ENCODE data around the gene ONECUT3. TPM values are rescaled to one million over a fixed set of nuclear protein-coding genes. Genes with fewer than 3 reads are reported as not detected.

Gene ONECUT3
- total RNA-seq, 3 donors from 2014 or later = not detected

DNA sequence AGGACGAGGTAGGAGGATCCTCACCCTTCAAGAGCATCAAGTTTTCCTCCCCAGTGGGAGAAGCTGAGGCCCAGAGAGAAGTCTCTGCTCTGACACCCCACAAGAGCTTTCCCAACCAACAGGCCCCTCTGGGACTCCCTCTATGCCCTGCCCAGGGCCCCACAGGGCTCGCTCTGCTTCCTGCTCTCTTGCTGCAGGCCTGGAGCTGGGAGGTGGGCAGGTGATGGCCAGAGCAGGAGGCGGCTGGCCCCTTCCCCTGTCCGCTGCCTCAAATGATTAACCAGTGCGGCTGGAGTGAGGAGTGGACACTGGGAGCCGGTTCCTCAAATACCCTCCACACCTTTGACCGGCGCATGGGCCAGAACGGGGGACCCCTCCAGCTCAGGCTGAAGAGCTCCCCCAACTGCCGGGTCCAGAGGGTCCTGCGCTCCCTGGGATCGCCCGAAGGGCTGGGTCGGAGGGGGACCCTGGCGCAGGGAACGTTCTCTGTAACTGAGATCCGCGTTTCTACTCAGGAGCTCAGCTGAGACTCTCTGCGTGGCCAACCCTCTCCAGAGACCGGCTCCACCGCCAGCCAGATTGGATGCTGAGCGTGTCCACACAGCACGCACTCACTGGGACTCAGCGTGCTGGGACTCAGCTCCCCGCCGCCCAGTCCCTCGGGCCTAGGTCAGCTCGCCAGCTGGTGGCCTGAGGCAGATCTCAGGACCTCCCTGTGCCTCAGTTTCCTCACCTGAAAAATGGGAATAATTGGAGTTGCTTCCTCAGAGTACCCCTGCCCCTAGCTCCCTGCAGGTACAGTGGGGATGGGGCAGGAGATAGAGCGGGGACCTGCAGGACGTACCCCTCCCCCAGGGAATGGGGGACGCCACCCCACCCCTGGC lies 6.7 kb upstream of the ONECUT3 start:
- Histone ChIP-seq H3K4me1 (peaks cover 6 to 12% of the 10 kb centered on the region in 2 donors), H3K27ac (no peak overlapping the region), H3K9me3 (no peaks in the 10 kb centered on the region), H3K27me3 (peaks cover 34 to 94% of the 10 kb centered on the region in 2 donors), H3K36me3 (no peaks in the 10 kb centered on the region), H3K4me3 (no peak overlapping the region)
- TF ChIP-seq POLR2AphosphoS5 (IDR thresholded peaks at IDR 0.05) = no peak
- no peak for TF ChIP-seq POLR2A (IDR thresholded peaks at IDR 0.05)
- TF ChIP-seq, protein P1, sequence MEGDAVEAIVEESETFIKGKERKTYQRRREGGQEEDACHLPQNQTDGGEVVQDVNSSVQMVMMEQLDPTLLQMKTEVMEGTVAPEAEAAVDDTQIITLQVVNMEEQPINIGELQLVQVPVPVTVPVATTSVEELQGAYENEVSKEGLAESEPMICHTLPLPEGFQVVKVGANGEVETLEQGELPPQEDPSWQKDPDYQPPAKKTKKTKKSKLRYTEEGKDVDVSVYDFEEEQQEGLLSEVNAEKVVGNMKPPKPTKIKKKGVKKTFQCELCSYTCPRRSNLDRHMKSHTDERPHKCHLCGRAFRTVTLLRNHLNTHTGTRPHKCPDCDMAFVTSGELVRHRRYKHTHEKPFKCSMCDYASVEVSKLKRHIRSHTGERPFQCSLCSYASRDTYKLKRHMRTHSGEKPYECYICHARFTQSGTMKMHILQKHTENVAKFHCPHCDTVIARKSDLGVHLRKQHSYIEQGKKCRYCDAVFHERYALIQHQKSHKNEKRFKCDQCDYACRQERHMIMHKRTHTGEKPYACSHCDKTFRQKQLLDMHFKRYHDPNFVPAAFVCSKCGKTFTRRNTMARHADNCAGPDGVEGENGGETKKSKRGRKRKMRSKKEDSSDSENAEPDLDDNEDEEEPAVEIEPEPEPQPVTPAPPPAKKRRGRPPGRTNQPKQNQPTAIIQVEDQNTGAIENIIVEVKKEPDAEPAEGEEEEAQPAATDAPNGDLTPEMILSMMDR (IDR thresholded peaks at IDR 0.05) = no peak
- no peak for DNase-seq (ENCODE audit: low spot score in 2 of 2)
- intact Hi-C loops (cut with DNase I; ENCODE audit: low total_unique reads) = no loop called here

DNA sequence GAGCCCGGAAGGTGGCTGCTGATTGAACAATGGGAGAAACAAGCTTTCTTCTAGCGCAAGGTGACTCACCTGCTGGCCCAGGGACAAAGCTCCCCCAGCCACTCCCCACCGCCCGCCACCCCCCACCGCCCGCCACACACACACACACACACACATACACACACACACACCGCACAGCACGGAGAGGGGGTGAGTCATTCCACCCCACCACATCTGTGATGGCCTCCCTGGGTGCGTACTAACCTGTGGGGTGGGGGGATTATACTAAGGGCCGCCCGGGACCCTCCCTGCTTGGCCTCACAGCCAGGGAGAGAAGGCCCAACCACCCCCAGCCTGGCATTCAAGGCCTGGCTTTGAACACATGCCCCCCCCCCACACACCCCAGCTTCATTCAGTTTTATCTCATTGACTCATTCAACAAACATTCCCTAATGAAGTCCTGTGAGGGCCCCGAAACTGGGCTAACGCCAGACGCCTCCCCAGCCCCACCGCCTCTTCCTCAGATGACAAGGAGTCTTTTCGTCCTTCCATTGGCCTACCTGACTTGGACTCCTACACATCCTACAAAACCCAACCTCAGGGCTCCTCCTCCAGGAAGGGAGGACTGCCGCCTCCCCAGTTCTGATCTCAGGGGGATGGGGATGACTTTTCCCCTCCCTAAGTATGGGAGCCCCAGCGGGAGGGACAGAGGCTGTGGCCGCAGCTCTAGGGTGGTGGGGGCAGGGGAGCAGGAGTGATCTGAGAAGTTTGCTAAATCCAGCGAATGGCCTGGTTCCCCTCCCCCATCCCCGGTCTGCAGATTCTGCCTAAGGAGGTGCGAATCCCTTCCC lies 5.8 kb upstream of the ONECUT3 start:
- Histone ChIP-seq H3K4me3 (peak overlapping the region in 1 of 3 donors; percentile 53), H3K27me3 (peaks cover 34 to 94% of the 10 kb centered on the region in 2 donors), H3K4me1 (peaks cover 6 to 12% of the 10 kb centered on the region in 2 donors), H3K27ac (no peak overlapping the region), H3K9me3 (no peaks in the 10 kb centered on the region), H3K36me3 (no peaks in the 10 kb centered on the region)
- DNase-seq (ENCODE audit: low spot score in 2 of 2) = no peak
- intact Hi-C loops (cut with DNase I; ENCODE audit: low total_unique reads) = no loop called here
- TF ChIP-seq, protein P1 (IDR thresholded peaks at IDR 0.05) = no peak
- TF ChIP-seq POLR2AphosphoS5 (IDR thresholded peaks at IDR 0.05) (no peak), POLR2A (IDR thresholded peaks at IDR 0.05) (no peak)

DNA sequence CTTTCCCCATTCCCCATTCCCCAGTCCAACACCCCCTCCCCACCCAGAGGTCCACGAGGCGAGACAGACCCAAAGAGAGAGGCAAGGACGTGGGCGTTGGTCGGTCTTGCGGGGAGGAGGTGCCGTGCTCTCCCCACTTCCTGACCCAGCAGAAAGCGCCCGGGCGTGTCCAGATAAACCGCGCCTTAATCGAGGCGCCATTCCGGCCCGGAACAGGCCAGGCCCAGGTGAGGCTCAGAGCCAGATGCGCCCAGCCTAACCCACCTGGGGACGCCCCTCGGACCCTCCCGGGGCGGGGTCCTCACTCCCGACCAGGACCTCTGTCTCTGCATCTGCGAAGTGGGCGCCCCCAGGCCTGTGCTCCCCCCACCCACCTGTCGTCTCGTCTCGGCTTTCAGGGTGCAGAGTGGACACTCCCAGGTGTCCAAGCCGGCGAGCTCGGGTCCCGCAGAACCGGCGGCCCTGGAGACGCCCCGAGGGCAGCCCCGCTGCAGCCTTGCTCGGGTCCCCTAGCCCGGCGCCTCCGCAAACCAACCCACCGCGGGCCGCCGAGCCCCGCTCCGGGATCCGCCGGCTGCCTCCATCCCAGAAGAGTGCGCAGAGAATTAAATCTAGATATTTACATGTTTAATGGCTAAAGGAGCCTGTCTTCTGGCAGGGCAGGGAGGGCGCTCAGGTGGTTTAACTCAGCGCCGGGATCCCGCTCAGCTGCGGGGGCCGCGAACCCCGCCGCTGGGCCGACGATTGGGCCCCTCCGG lies 5.0 kb upstream of the ONECUT3 start:
- peak overlapping the region in 1 of 3 donors; percentile 53 for H3K4me3 ChIP-seq

DNA sequence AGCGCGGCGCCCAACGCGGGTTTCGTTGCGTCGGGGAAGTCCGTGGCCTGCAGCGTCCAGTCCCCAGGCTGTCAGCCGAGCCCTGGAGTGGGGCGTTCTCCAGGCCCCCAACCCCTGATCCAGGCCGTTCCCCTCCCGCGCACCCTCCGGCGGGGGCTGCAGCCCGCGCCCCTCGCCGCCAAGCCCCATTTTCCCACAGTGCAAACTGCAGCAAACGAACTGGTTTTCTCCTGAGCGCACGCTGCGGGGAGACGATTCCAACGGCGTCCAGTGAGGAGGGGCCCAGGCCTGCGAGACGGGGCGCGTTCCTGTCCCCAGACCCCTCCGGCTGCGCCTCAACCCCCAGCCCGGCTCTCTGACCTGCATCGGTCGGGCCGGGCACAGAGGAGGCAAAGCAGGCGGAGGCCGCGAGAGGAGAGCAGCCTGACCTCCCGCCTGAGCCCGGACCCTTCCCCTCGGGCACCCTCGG lies 4.4 kb upstream of the ONECUT3 start:
- Histone ChIP-seq H3K9me3 (no peaks in the 10 kb centered on the region), H3K36me3 (no peaks in the 10 kb centered on the region), H3K27ac (no peak overlapping the region), H3K27me3 (peaks cover 29 to 92% of the 10 kb centered on the region in 2 donors), H3K4me3 (peak overlapping the region in 1 of 3 donors; percentile 53), H3K4me1 (peaks cover 6 to 12% of the 10 kb centered on the region in 2 donors)
- intact Hi-C loops (cut with DNase I; ENCODE audit: low total_unique reads) = no loop called here
- TF ChIP-seq, protein P1 (IDR thresholded peaks at IDR 0.05) = no peak
- TF ChIP-seq POLR2AphosphoS5 (IDR thresholded peaks at IDR 0.05) (no peak), POLR2A (IDR thresholded peaks at IDR 0.05) (no peak)
- DNase-seq (ENCODE audit: low spot score in 2 of 2) = no peak

More for the DNA sequence above, 5.0 kb upstream of the ONECUT3 start:
- intact Hi-C loops (cut with DNase I; ENCODE audit: low total_unique reads) = no loop called here
- Histone ChIP-seq H3K27ac (no peak overlapping the region), H3K27me3 (peaks cover 31 to 94% of the 10 kb centered on the region in 2 donors), H3K4me1 (peaks cover 6 to 12% of the 10 kb centered on the region in 2 donors), H3K9me3 (no peaks in the 10 kb centered on the region), H3K36me3 (no peaks in the 10 kb centered on the region)
- TF ChIP-seq POLR2AphosphoS5 (IDR thresholded peaks at IDR 0.05) (no peak), POLR2A (IDR thresholded peaks at IDR 0.05) (no peak)
- TF ChIP-seq, protein P1 (IDR thresholded peaks at IDR 0.05) = no peak
- DNase-seq (ENCODE audit: low spot score in 2 of 2) = no peak

Measured in breast epithelium (tissue), 4 donors.